Upper lobe of left lung (tissue), 6 donors: ENCODE data around the gene LRRIQ1. TPM values are rescaled to one million over a fixed set of nuclear protein-coding genes. Genes with fewer than 3 reads are reported as not detected.

Experiments used
- ATAC-seq, 2 donors: fragments of 200-7000 bp; cut with Tn5 transposase; one replicate each; pipeline ENCODE4 v1.9.1; 2022; ENCODE audit warnings: mild to moderate bottlenecking in 2 of 2, moderate library complexity in 2 of 2; ENCODE audit not compliant: low FRiP score in 2 of 2
- DNase-seq, 2 donors: peaks; one replicate each; pipeline ENCODE4 v3.0.0-alpha.2; 2019 to 2020
- H3K27ac ChIP-seq, 4 donors: fragments of 200-600 bp; sonication (generic); one replicate each; pipeline ENCODE4 v1.5.1; 2016 to 2019
- H3K27me3 ChIP-seq, 4 donors: fragments of 200-600 bp; sonication (generic); one replicate each; pipeline ENCODE4 v1.5.1; 2017 to 2019
- H3K36me3 ChIP-seq, 4 donors: fragments of 200-600 bp; sonication (generic); one replicate each; pipeline ENCODE4 v1.5.1; 2016 to 2019
- H3K4me1 ChIP-seq, 4 donors: fragments of 200-600 bp; sonication (generic); one replicate each; pipeline ENCODE4 v1.5.1; 2018 to 2019
- H3K4me3 ChIP-seq, 4 donors: fragments of 200-600 bp; sonication (generic); one replicate each; pipeline ENCODE4 v1.5.1; 2017 to 2019; ENCODE audit warnings: mild to moderate bottlenecking in 2 of 4, moderate library complexity in 1 of 4
- H3K9me3 ChIP-seq, 4 donors: fragments of 200-600 bp; sonication (generic); one replicate each; pipeline ENCODE4 v1.5.1; 2018 to 2019
- CTCF ChIP-seq, 6 experiments: fragments of 450-650 bp in 4 of 6; fragments of 200-600 bp in 2 of 6; sonication (generic) in 2 of 6; IDR thresholded peaks; one replicate each; pipeline ENCODE4 v1.5.1; 2016 to 2019; ENCODE audit warnings: antibody characterized with exemption in 6 of 6
- EP300 ChIP-seq, 4 donors: sonication (generic); formaldehyde crosslinking; IDR thresholded peaks; one replicate each; pipeline ENCODE4 v1.5.1; 2017; ENCODE audit warnings: antibody characterized with exemption in 4 of 4, control low read depth in 2 of 4
- POLR2A ChIP-seq, 4 donors: fragments of 450-650 bp; IDR thresholded peaks; one replicate each; pipeline ENCODE4 v1.5.1; 2016 to 2017; ENCODE audit warnings: antibody characterized with exemption in 4 of 4, mild to moderate bottlenecking in 2 of 4
- POLR2AphosphoS5 ChIP-seq, 2 donors: sonication (generic); formaldehyde crosslinking; IDR thresholded peaks; one replicate each; pipeline ENCODE4 v1.5.1; 2017; ENCODE audit warnings: antibody characterized with exemption in 2 of 2
- WGBS, 2 donors: methylation state at CpG; one replicate each; pipeline ENCODE4 v1.1.5; 2017 to 2018; 5-methylcytosine and 5-hydroxymethylcytosine counted together
- total RNA-seq, 6 donors: library from RNA; depleted of rRNA in 4 of 6; stranded (reverse); fragments of >200 nt in 4 of 6; gene quantifications; one replicate each; pipeline versions ENCODE4 v1.1.0 to v1.2.1, GENCODE V29; 2016 to 2021
- donor health status: DM: no; HTN: no; CAD: no; lungs with moderate emphysema.
- donor health status: DM: no; HTN: yes; CAD: no; lungs with severe emphysema.

The LRRIQ1 gene
- total RNA-seq, 6 donors from 2014 or later = 0.54 to 37.7 (median 6.0) TPM

- H3K36me3 ChIP-seq = no peaks in the 10 kb centered on the region
- no peak for TF ChIP-seq POLR2A (IDR thresholded peaks at IDR 0.05)
- no peak for TF ChIP-seq POLR2AphosphoS5 (IDR thresholded peaks at IDR 0.05)
- TF ChIP-seq EP300 (IDR thresholded peaks at IDR 0.05) = no peak
- no peak for TF ChIP-seq CTCF (IDR thresholded peaks at IDR 0.05)
- no peak for ATAC-seq
- H3K9me3 ChIP-seq = no peaks in the 10 kb centered on the region
- DNase-seq = no peak
- H3K4me1 ChIP-seq = no peaks in the 10 kb centered on the region
- WGBS, 2 donors = 67% methylated on average over 1 of the region's 1 CpG; no CpG with 5 or more reads in 1 of the 2 donors
- H3K4me3 ChIP-seq = no peak overlapping the region
- no peak overlapping the region for H3K27ac ChIP-seq
- H3K27me3 ChIP-seq = no peaks in the 10 kb centered on the region
Measured at GRCh38 chr12:85005615-85006014, 30.5 kb upstream of the LRRIQ1 start.

GRCh38 chr12:85006206-85006605, 29.9 kb upstream of the LRRIQ1 start:
- no peaks in the 10 kb centered on the region for H3K4me1 ChIP-seq
- no peaks in the 10 kb centered on the region for H3K27me3 ChIP-seq
- H3K36me3 ChIP-seq = no peaks in the 10 kb centered on the region
- no peak for ATAC-seq
- DNase-seq = no peak
- no peak overlapping the region for H3K27ac ChIP-seq
- H3K9me3 ChIP-seq = no peaks in the 10 kb centered on the region
- H3K4me3 ChIP-seq = no peak overlapping the region
- WGBS, 2 donors = 76 to 90% methylated on average over 1 of the region's 1 CpG
- no peak for TF ChIP-seq EP300 (IDR thresholded peaks at IDR 0.05)
- TF ChIP-seq CTCF (IDR thresholded peaks at IDR 0.05) = no peak
- no peak for TF ChIP-seq POLR2AphosphoS5 (IDR thresholded peaks at IDR 0.05)
- no peak for TF ChIP-seq POLR2A (IDR thresholded peaks at IDR 0.05)

DNA sequence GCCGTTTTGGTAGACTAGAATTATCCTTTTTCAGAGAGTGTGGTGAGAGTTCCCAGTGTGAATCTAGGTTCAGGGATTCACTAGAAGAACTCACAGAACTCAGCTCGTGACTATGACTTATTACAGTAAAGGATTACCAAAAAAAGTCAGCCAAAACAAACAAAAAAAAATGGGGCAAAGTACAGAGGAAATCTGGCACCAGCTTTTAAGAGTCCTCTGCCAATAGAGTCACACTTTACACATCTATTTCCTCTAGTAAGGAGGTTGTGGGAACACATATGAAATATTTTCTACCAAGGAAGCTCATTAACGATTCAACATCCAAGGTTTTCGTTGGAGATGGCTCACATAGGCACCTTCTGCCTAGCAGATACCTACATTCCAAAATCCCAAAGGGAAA, 28.3 kb upstream of the LRRIQ1 start:
- no peak for ATAC-seq
- no peaks in the 10 kb centered on the region for H3K9me3 ChIP-seq
- H3K27me3 ChIP-seq = no peaks in the 10 kb centered on the region
- H3K4me3 ChIP-seq = no peak overlapping the region
- H3K36me3 ChIP-seq = no peaks in the 10 kb centered on the region
- DNase-seq = no peak
- TF ChIP-seq POLR2A (IDR thresholded peaks at IDR 0.05) (no peak), POLR2AphosphoS5 (IDR thresholded peaks at IDR 0.05) (no peak)
- no peaks in the 10 kb centered on the region for H3K4me1 ChIP-seq
- no peak overlapping the region for H3K27ac ChIP-seq
- WGBS, 2 donors = 57 to 59% methylated on average over 3 to 4 of the region's 4 CpGs

- no peak overlapping the region for H3K27ac ChIP-seq
- TF ChIP-seq EP300 (IDR thresholded peaks at IDR 0.05) (no peak), CTCF (IDR thresholded peaks at IDR 0.05) (no peak), POLR2A (IDR thresholded peaks at IDR 0.05) (no peak), POLR2AphosphoS5 (IDR thresholded peaks at IDR 0.05) (no peak)
- DNase-seq = no peak
- H3K27me3 ChIP-seq = no peaks in the 10 kb centered on the region
- H3K4me1 ChIP-seq = peaks cover 0 to 3% (median 0%) of the 10 kb centered on the region in 4 donors
- H3K4me3 ChIP-seq = no peak overlapping the region
- ATAC-seq = peak in 1 of 2 donors; percentile 65
- WGBS, 2 donors = 38 to 84% methylated on average over 1 of the region's 1 CpG
- H3K36me3 ChIP-seq = no peaks in the 10 kb centered on the region
- no peaks in the 10 kb centered on the region for H3K9me3 ChIP-seq
Measured at GRCh38 chr12:85016413-85016812, 19.7 kb upstream of the LRRIQ1 start.

- H3K27ac ChIP-seq = no peak overlapping the region
- WGBS, 2 donors = 65 to 76% methylated on average over 3 of the region's 3 CpGs
- H3K36me3 ChIP-seq = no peaks in the 10 kb centered on the region
- DNase-seq (no peak), ATAC-seq (no peak)
- H3K4me3 ChIP-seq = no peak overlapping the region
- TF ChIP-seq CTCF (IDR thresholded peaks at IDR 0.05) (no peak), POLR2AphosphoS5 (IDR thresholded peaks at IDR 0.05) (no peak), EP300 (IDR thresholded peaks at IDR 0.05) (no peak), POLR2A (IDR thresholded peaks at IDR 0.05) (no peak)
- H3K4me1 ChIP-seq = peaks cover 0 to 3% (median 0%) of the 10 kb centered on the region in 4 donors
- H3K9me3 ChIP-seq = no peaks in the 10 kb centered on the region
- H3K27me3 ChIP-seq = no peaks in the 10 kb centered on the region
Measured at GRCh38 chr12:85017133-85017532, 19.0 kb upstream of the LRRIQ1 start.
